Coronary artery (tissue), 2 donors: ENCODE results near the gene GPR27.
A peak's percentile ranks its signal among the peaks of the same experiment; 100 is the strongest.

Source experiments
- DNase-seq: peaks from one replicate; pipeline ENCODE4 v3.0.0-alpha.2; 2017; ENCODE audit warnings: low spot score
- H3K27ac ChIP-seq, 2 donors: fragments of 200-600 bp; sonication (generic); one replicate each; pipeline ENCODE4 v1.5.1; 2016 to 2019
- H3K4me3 ChIP-seq: fragments of 200-600 bp; sonication (generic); 2 replicates; pipeline ENCODE4 v1.5.1; 2016; ENCODE audit warnings: mild to moderate bottlenecking, moderate library complexity
- CTCF ChIP-seq: fragments of 200-600 bp; sonication (generic); IDR thresholded peaks from one replicate; pipeline ENCODE4 v1.5.1; 2019; ENCODE audit warnings: antibody characterized with exemption

Gene GPR27

GRCh38 chr3:71776538-71776937, 22.9 kb downstream of the GPR27 start:
- TF ChIP-seq CTCF: no peak
- no peak overlapping the region for H3K4me3 ChIP-seq

GRCh38 chr3:71778353-71778752, 24.7 kb downstream of the GPR27 start:
- H3K27ac ChIP-seq: no peak overlapping the region
- H3K4me3 ChIP-seq: no peak overlapping the region
- no peak for TF ChIP-seq CTCF
- DNase-seq: no peak

More at GRCh38 chr3:71776538-71776937, 22.9 kb downstream of the GPR27 start:
- no peak for DNase-seq
- no peak overlapping the region for H3K27ac ChIP-seq

- DNase-seq: no peak
- H3K4me3 ChIP-seq: no peak overlapping the region
- no peak for TF ChIP-seq CTCF
- no peak overlapping the region for H3K27ac ChIP-seq
Measured at GRCh38 chr3:71779674-71780377, 26.2 kb downstream of the GPR27 start.

GRCh38 chr3:71780430-71780829, 26.8 kb downstream of the GPR27 start:
- DNase-seq: no peak
- no peak overlapping the region for H3K4me3 ChIP-seq
- no peak for TF ChIP-seq CTCF
- no peak overlapping the region for H3K27ac ChIP-seq

- no peak for TF ChIP-seq CTCF
- DNase-seq: no peak
- Histone ChIP-seq H3K27ac (no peak overlapping the region), H3K4me3 (no peak overlapping the region)
Measured at GRCh38 chr3:71783152-71783551, 29.5 kb downstream of the GPR27 start.

GRCh38 chr3:71784201-71784913, 30.7 kb downstream of the GPR27 start:
- no peak overlapping the region for H3K27ac ChIP-seq

More at GRCh38 chr3:71784201-71784913, 30.7 kb downstream of the GPR27 start:
- peak overlapping the region; percentile 66 for H3K4me3 ChIP-seq
- DNase-seq: no peak
- TF ChIP-seq CTCF: no peak
